Measurements from ENCODE around the gene GRIN2A.

Gene GRIN2A

GRCh38 chr16:10130538-10130937, 51.7 kb downstream of the GRIN2A start:
- no peak for DNase-seq (ENCODE audit: low spot score)

DNA sequence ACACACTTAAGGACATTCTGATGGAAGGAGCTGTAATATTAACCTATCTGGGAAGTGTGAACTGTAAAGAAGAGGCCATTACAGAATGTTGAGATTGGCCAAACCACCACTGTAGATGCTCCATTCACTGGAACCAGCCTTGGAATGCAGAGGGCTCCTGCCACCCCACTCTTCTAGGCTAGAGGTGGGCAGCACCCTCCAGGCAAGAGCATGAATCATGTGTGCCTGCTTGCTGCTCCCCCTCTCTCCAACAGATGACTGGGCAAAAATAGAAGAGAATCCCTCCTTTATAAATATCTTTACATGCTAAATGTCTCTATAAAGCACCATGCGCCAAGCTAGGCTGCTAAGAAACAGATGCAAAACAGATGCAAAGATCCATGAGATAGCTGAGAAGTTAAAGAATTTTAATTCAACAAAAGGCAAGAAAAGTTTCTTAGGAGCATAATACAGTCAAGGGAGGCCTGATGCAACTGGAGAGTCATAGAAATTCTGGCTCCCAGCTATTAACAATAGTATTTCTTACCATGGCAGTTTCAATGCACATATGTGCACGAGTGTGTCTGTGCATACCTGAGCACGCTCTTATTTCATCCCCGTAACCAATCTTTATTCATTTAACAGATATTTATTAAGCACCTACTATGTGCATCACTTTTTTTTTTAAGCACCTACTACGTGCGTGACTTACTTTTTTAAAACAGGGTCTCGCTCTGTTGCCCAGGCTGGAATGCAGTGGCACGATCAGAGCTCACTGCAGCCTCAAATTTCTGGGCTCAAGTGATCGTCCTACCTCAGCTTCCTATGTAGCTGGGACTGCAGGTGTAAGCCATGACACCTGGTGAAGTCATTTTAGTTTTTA, 53.6 kb downstream of the GRIN2A start:
- DNase-seq (ENCODE audit: low spot score): no peak

- no peak for DNase-seq (ENCODE audit: low spot score)
These were observed 55.5 kb downstream of the GRIN2A start for GRCh38 chr16:10126686-10127085.

DNA sequence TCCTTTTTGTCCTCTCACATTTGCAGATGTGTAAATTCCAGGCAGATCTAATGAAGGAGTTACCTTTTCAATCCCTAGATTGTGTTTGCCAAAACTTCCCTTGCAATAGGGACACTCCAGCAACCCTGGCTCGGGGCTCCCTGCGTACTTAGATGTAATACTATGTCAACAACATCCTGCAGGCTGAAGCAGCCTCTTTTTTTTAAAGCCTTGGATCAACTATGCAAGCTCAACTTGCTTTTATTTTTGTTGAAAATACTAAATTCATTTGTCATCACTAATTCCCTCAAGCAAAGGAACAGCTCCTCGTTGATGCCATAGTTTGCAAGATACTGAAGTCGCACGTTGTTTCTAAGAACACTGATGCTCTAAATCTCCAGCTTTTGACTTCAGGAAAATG, 59.1 kb downstream of the GRIN2A start:
- no peak for DNase-seq (ENCODE audit: low spot score)

- no peak for DNase-seq (ENCODE audit: low spot score)
These were observed 59.7 kb downstream of the GRIN2A start for GRCh38 chr16:10122546-10122945.

DNA sequence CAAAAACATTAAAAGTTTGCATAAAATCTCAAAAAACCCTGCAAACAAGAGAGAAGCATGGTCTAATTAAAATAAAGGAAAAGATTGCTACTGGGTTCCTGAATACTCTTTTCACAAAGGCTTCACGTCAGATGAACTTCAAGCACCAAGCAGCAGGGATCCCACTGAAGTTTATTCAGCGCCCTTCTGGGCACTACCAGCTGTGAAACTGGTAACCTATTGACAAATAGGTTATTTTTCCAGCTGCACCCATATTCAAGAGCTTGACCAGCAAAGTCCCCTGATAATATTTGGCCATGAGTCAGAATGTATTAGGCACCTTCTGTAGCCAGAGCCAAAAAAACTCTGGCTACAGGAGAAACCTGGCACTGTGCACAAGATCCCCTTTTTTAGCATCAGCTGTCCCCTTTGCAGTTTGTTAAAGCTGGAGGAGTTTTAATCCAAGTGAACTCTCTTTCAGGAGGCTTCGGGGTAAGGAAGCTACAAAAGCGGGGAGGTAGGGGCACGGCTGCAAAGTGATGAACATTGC, 60.3 kb downstream of the GRIN2A start:
- DNase-seq (ENCODE audit: low spot score): no peak

GRCh38 chr16:10121491-10121890, 60.7 kb downstream of the GRIN2A start:
- DNase-seq (ENCODE audit: low spot score): no peak

DNA sequence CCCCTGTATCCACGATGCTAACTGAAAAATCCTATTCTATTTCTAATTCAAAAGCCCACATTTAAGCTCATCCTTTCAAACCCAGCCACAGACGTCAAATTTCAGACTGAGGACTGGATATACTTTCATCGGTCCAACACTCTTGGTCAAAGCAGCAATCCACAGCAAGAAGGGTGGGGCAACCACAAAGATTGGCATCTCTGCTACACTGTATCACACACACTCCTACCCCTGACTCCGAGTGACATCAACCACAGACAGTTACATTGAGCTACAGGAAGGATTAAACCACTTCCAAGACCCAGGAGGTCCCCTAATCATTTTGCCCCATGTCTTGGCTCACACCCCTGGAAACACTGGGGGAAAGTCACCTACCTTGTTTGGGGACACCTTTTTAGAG, 61.3 kb downstream of the GRIN2A start:
- DNase-seq (ENCODE audit: low spot score): no peak

DNA sequence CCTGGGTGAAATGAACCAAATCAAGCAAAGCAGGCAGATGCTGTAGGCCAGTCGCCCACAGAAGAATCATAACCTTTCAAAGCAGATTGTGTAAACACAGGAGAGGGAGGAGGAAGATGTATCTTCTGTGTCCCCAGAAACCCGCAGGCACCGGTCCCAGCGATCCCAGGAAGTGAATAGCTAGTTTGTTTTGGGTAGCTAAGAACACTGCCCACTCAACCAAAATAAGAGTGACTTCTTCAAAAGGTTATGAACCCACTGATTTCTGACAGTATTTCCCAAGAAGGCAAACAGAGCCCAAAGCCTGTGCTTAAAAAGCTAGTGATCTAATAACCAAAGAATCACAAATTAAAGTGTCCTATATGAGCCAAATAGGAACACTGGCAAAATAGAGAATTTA, 67.8 kb downstream of the GRIN2A start:
- DNase-seq (ENCODE audit: low spot score): no peak

- DNase-seq (ENCODE audit: low spot score): no peak
These were observed 69.0 kb downstream of the GRIN2A start for GRCh38 chr16:10113248-10113647.

GRCh38 chr16:10112021-10112420, 70.2 kb downstream of the GRIN2A start:
- no peak for DNase-seq (ENCODE audit: low spot score)

- DNase-seq (ENCODE audit: low spot score): no peak
These were observed 71.0 kb downstream of the GRIN2A start for GRCh38 chr16:10111156-10111761.

- no peak for DNase-seq (ENCODE audit: low spot score)
These were observed 71.7 kb downstream of the GRIN2A start for GRCh38 chr16:10110552-10110951.

- no peak for DNase-seq (ENCODE audit: low spot score)
These were observed 75.1 kb downstream of the GRIN2A start for GRCh38 chr16:10107081-10107480.

DNA sequence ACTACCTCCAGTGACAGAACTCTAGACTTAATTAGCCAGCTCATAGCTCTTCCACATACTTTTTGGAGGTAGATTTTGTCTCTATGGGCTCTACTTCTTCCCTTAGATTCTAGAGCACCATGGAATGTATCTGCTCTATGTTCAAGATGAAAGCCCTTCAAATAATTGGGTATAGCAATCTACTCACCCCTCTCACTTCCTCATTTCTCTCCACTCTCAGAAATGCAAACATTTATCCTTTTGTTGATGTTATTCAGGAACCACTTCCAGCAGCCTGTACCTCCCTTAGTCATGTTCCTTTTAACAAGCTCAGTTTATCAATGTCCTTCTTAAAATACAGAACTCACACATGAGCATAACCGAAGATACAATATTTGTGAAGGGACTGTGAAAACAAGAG, 78.5 kb downstream of the GRIN2A start:
- no peak for DNase-seq (ENCODE audit: low spot score)

DNA sequence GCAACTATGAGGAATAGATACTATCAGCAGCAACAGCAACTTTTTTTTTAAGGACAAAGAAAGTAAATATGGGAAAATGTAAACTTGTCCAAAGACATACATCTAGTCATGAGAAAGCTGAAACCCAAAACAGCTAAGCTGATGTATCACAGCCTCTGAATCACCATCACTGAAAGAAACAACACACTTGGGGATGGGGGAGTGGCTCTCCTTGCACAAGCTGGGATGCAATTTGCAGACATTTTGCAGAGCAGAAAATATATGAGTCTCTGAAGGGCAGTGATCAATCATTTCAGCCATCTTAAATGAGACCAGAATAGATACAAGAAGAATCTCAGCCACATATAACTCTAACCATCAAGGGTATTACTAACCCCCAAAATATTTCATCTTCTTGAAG, 79.1 kb downstream of the GRIN2A start:
- no peak for DNase-seq (ENCODE audit: low spot score)

GRCh38 chr16:10100829-10101228, 81.4 kb downstream of the GRIN2A start:
- DNase-seq (ENCODE audit: low spot score): no peak

GRCh38 chr16:10098991-10099390, 83.2 kb downstream of the GRIN2A start:
- DNase-seq (ENCODE audit: low spot score): no peak

DNA sequence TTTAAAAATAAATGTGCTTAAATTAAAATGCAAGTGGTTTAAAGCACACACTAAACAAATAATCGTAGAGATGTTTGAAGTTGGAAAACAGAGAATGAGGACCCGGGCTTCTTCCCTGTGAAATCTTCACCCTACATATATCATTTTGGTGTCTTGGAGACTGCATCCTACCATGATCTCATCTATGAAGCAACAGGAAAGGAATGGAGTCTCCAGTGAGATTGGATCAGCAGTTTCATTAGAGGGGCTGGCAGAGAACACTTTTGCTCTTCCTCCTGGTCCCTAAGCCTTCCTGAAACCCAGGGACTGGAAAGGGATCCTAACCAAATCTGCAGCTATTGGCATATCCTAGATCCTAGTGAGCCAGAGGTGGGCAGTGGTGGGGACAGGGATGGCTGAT, 85.0 kb downstream of the GRIN2A start:
- no peak for DNase-seq (ENCODE audit: low spot score)

DNA sequence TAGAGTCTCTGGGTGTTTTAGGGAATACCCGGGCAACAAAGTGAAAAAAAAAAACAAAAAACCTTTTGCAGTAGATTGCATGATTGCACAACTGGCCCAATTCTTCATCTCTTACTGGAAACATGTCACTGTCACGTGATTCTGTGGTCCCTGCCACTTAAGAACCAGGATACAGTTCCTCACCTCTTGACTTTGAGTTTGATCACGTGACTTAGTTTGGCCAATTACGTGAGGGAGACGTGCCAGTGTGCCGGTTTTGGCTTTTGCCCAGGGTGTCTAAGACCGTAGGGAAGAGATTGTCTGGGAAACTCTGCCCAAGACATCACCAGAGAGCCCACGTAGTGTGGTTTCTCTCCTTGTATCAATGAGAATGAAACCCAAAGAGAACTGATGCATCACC, 88.7 kb downstream of the GRIN2A start:
- no peak for DNase-seq (ENCODE audit: low spot score)

GRCh38 chr16:10090816-10091215, 91.4 kb downstream of the GRIN2A start:
- no peak for DNase-seq (ENCODE audit: low spot score)

DNA sequence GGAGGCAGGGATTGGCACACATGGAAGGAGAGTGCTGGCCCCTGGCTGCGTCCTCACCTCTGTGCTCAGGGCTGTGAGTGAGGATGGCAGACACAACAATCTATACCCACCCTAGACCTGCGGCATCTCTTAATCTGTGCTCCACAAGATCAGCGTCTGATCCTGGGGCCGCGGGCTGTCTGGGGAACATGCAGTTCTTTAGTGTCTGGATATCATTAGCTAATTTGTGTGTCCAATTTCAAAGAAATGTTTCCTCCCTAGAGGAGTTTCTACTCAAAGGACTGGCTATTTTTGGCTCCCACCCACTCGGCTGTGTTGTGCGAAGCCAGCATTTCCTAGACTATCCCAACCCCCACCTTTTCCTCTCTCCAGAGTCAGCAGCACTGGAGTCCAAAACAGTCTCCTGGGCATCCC, 93.8 kb downstream of the GRIN2A start:
- DNase-seq (ENCODE audit: low spot score): no peak

GRCh38 chr16:10087151-10087550, 95.1 kb downstream of the GRIN2A start:
- DNase-seq (ENCODE audit: low spot score): no peak

GRCh38 chr16:10086620-10087019, 95.6 kb downstream of the GRIN2A start:
- no peak for DNase-seq (ENCODE audit: low spot score)
